Prostate gland (tissue), 2 donors: ENCODE results near the gene ZEB2.

ENCODE experiments used
- CTCF ChIP-seq, 4 experiments: fragments of 200-600 bp in 2 of 4; fragments of 450-650 bp in 2 of 4; sonication (generic) in 2 of 4; IDR thresholded peaks; 1 replicate in 3 of 4; 2 replicates in 1 of 4; pipeline ENCODE4 v1.5.1; 2016 to 2019; ENCODE audit warnings: antibody characterized with exemption in 4 of 4, mild to moderate bottlenecking in 2 of 4, moderate library complexity in 2 of 4
- POLR2A ChIP-seq: fragments of 450-650 bp; IDR thresholded peaks from one replicate; pipeline ENCODE4 v1.6.1; 2016; ENCODE audit warnings: antibody characterized with exemption, mild to moderate bottlenecking

GRCh38 chr2:144495227-144496091 is 24.5 kb downstream of the ZEB2 start:
- TF ChIP-seq CTCF (IDR thresholded peaks at IDR 0.05) (no peak), POLR2A (no peak)
